Measurements from ENCODE around the gene C11orf98. TPM values are rescaled to one million over a fixed set of nuclear protein-coding genes. Genes with fewer than 3 reads are reported as not detected.

Gene C11orf98
- total RNA-seq, 2 experiments from 2014 or later: 105 to 148 TPM

- Histone ChIP-seq H3K4me1 (ENCODE audit: insufficient read depth, low read length, poor library complexity, severe bottlenecking) (peaks cover 57% of the 10 kb centered on the region), H3K9me2 (ENCODE audit: insufficient read depth, low read length) (no peaks in the 10 kb centered on the region), H4K20me1 (ENCODE audit: insufficient read depth, low read length) (no peaks in the 10 kb centered on the region), H3K9me3 (ENCODE audit: low read length) (no peaks in the 10 kb centered on the region), H3K4me3 (ENCODE audit: low read depth, low read length, poor library complexity, severe bottlenecking) (peak overlapping the region; percentile 65), H3K4me2 (ENCODE audit: low read length) (peak overlapping the region; percentile 83), H3K36me3 (ENCODE audit: insufficient read depth, low read length) (peaks cover 96% of the 10 kb centered on the region), H2AFZ (ENCODE audit: low read length) (peak overlapping the region; percentile 44; the same call in 1 of the 2 replicates), H3K27ac (ENCODE audit: low read depth, low read length, poor library complexity, severe bottlenecking) (peak overlapping the region; percentile 73), H3K79me2 (ENCODE audit: insufficient read depth, low read depth, low read length) (no peaks in the 10 kb centered on the region)
- CTCF ChIA-PET (ENCODE audit: unreplicated experiment): no interaction called here
- TF ChIP-seq CTCF (conservative IDR thresholded peaks at IDR 0.05; ENCODE audit: low read length): no peak
- no TSS peak for BruUV-seq (replicated peaks)
- intact Hi-C loops (cut with micrococcal nuclease; ENCODE audit: unreplicated experiment): no loop called here
- DNase-seq (ENCODE audit: low spot score): peak; percentile 91
- POLR2A ChIA-PET: interaction anchor here (0.6 to 1.3 kb wide), 4 partner anchors 18 to 44 kb away, joined by 3 to 6 read pairs (median 4); partner anchors contain the start of genes C11orf98, CSKMT and HNRNPUL2
Measured at GRCh38 chr11:62709247-62710000, 44.4 kb upstream of the C11orf98 start.

- no peak for TF ChIP-seq EZH2phosphoT487 (IDR thresholded peaks at IDR 0.05; ENCODE audit: borderline replicate concordance, low read depth, low read length)
- no peak for TF ChIP-seq CTCF (conservative IDR thresholded peaks at IDR 0.05; ENCODE audit: low read length)
- ChIA-PET CTCF (ENCODE audit: unreplicated experiment) (no interaction called here), POLR2A (interaction anchor here (0.6 to 1.6 kb wide), 6 partner anchors 19 to 66 kb away, joined by 3 to 6 read pairs (median 4); partner anchors contain the start of genes C11orf98, CSKMT, HNRNPUL2 and TTC9C)
- intact Hi-C loops (cut with micrococcal nuclease; ENCODE audit: unreplicated experiment): no loop called here
- Histone ChIP-seq H3K4me3 (ENCODE audit: low read depth, low read length, poor library complexity, severe bottlenecking) (peak overlapping the region; percentile 65), H3K27ac (ENCODE audit: low read depth, low read length, poor library complexity, severe bottlenecking) (peak overlapping the region; percentile 73), H3K79me2 (ENCODE audit: insufficient read depth, low read depth, low read length) (no peaks in the 10 kb centered on the region), H2AFZ (ENCODE audit: low read length) (peak overlapping the region; percentile 44; the same call in 1 of the 2 replicates), H3K9me3 (ENCODE audit: low read length) (no peaks in the 10 kb centered on the region), H3K9me2 (ENCODE audit: insufficient read depth, low read length) (no peaks in the 10 kb centered on the region), H3K4me2 (ENCODE audit: low read length) (peak overlapping the region; percentile 83), H3K36me3 (ENCODE audit: insufficient read depth, low read length) (peaks cover 93% of the 10 kb centered on the region), H4K20me1 (ENCODE audit: insufficient read depth, low read length) (no peaks in the 10 kb centered on the region), H3K4me1 (ENCODE audit: insufficient read depth, low read length, poor library complexity, severe bottlenecking) (peaks cover 56% of the 10 kb centered on the region)
- no peak for DNase-seq (ENCODE audit: low spot score)
- no TSS peak for BruUV-seq (replicated peaks)
Measured at GRCh38 chr11:62708793-62709192, 43.8 kb upstream of the C11orf98 start.

GRCh38 chr11:62708392-62708791 lies 43.4 kb upstream of the C11orf98 start:
- Histone ChIP-seq H4K20me1 (ENCODE audit: insufficient read depth, low read length) (no peaks in the 10 kb centered on the region), H3K4me2 (ENCODE audit: low read length) (peak overlapping the region; percentile 83), H3K27ac (ENCODE audit: low read depth, low read length, poor library complexity, severe bottlenecking) (peak overlapping the region; percentile 73), H3K36me3 (ENCODE audit: insufficient read depth, low read length) (peaks cover 93% of the 10 kb centered on the region), H3K9me3 (ENCODE audit: low read length) (no peaks in the 10 kb centered on the region), H3K4me3 (ENCODE audit: low read depth, low read length, poor library complexity, severe bottlenecking) (peak overlapping the region; percentile 65), H3K79me2 (ENCODE audit: insufficient read depth, low read depth, low read length) (no peaks in the 10 kb centered on the region), H3K9me2 (ENCODE audit: insufficient read depth, low read length) (no peaks in the 10 kb centered on the region), H3K4me1 (ENCODE audit: insufficient read depth, low read length, poor library complexity, severe bottlenecking) (peaks cover 52% of the 10 kb centered on the region), H2AFZ (ENCODE audit: low read length) (no peak overlapping the region)
- TF ChIP-seq EZH2phosphoT487 (IDR thresholded peaks at IDR 0.05; ENCODE audit: borderline replicate concordance, low read depth, low read length): no peak
- no peak for TF ChIP-seq CTCF (conservative IDR thresholded peaks at IDR 0.05; ENCODE audit: low read length)
- CTCF ChIA-PET (ENCODE audit: unreplicated experiment): no interaction called here
- no peak for DNase-seq (ENCODE audit: low spot score)
- POLR2A ChIA-PET: interaction anchor here (0.5 to 1.6 kb wide), 5 partner anchors 11 to 65 kb away, joined by 3 to 6 read pairs (median 4); partner anchors contain the start of genes C11orf98, CSKMT, HNRNPUL2 and TTC9C
- intact Hi-C loops (cut with micrococcal nuclease; ENCODE audit: unreplicated experiment): no loop called here
- no TSS peak for BruUV-seq (replicated peaks)

All from OCI-LY7 (cell line).